HFF-Myc (cell line): Measurements from ENCODE around the gene KRTAP4-1.
"Not testable (repeated sequence)": the region's sequence is repeated elsewhere in the genome, so short reads cannot be mapped to it uniquely, and the experiment has no call there.

Experiments
- DNase-seq: peaks from one replicate; pipeline ENCODE4 v3.0.0-alpha.2; 2011; ENCODE audit warnings: low read depth; ENCODE audit errors: extremely low read depth
- H3K4me3 ChIP-seq: replicated peaks from 2 replicates; pipeline ENCODE4 v1.5.1; 2011; ENCODE audit warnings: low read depth, mild to moderate bottlenecking, control low read depth, low read length
- TF ChIP-seq, protein P1 (sequence below): IDR thresholded peaks from 2 replicates; pipeline ENCODE4 v1.5.1; 2012; ENCODE audit warnings: mild to moderate bottlenecking, low read depth, low read length, control low read depth; ENCODE audit errors: missing control alignments

The KRTAP4-1 gene

DNA sequence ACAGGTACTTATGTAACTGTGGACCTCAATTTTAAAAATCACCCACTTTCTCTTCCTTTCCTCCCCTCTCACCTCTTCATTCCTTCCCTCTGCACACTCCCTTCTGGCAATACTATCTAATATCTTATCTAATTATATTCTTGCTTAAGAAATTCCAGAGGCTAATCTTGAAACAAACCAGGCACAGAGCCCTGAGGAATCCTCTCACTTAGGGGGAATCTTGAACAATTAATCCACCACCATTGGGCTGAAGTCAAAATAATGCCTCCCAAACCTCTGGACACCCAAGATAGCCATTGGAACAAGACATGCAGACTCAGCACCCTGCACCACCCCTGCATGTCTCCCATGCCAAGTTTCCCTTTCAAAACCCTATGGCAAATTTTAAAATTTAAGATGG is 43.4 kb downstream of the KRTAP4-1 start:
- TF ChIP-seq, protein P1, sequence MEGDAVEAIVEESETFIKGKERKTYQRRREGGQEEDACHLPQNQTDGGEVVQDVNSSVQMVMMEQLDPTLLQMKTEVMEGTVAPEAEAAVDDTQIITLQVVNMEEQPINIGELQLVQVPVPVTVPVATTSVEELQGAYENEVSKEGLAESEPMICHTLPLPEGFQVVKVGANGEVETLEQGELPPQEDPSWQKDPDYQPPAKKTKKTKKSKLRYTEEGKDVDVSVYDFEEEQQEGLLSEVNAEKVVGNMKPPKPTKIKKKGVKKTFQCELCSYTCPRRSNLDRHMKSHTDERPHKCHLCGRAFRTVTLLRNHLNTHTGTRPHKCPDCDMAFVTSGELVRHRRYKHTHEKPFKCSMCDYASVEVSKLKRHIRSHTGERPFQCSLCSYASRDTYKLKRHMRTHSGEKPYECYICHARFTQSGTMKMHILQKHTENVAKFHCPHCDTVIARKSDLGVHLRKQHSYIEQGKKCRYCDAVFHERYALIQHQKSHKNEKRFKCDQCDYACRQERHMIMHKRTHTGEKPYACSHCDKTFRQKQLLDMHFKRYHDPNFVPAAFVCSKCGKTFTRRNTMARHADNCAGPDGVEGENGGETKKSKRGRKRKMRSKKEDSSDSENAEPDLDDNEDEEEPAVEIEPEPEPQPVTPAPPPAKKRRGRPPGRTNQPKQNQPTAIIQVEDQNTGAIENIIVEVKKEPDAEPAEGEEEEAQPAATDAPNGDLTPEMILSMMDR: no peak
- DNase-seq: no peak
- no peak overlapping the region for H3K4me3 ChIP-seq

DNA sequence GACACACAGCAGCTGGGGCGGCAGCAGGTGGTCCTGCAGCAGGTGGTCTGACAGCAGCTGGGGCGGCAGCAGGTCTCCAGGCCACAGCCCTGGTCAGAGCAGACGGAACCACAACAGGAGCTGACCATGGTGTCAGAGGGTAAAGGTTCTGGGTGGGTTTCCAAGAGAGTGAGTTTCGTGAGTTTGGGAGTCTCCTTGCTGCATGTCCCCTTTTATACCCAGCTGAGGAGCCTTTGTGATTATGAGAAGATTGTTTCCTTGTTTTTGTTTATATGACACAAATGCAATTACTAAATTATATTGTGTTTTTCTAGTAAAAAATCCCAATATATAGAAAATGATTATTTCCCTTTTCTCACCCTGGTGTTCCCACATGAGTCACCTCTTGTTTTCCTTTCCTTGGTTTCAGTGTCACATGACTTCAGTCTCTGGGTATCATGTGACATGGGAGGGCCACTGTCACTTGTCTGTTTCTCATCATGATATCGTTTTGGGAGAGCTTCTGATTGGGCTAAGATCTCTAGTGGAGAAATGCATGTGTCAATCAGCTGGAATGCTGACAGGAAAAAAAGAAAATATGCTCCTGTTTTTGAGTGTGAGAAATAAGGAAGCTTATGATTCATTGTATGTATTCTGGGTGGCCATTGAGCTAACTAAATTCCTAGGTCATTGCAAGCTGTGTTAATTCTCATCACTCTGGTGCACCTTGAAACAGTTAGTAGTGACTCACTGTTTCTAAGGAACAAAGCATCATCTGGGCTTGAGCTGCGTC is 44.2 kb downstream of the KRTAP4-1 start, which contains the start of gene KRTAP4-6:
TSS of gene KRTAP4-6 (minus strand) at position 185 of the 772 bp plus-strand sequence. CDS start at position 128, 57 bp downstream.
- no peak within 1 kb of the TSS for H3K4me3 ChIP-seq
- TF ChIP-seq, protein P1: no peak
- peak; percentile 35 for DNase-seq

DNA sequence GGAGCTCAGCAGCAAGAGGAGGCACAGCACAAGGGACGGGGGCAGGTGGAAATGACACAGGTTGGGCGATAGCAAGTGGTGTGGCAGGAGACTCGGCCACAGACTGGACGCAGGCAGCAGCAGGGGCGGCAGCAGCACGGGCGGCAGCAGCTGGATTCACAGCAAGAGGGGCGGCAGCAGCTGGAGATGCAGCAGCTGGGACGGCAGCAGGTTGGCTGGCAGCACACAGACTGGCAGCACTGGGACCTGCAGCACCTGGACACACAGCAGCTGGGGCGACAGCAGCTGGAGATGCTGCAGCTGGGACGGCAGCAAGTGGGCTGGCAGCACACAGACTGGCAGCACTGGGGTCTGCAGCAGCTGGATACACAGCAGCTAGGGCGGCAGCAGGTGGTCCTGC is 44.8 kb downstream of the KRTAP4-1 start:
- not testable (repeated sequence) for DNase-seq, H3K4me3 ChIP-seq
